Fibroblast of villous mesenchyme (primary cell): ENCODE results near the gene KLK8. TPM values are rescaled to one million over a fixed set of nuclear protein-coding genes. Genes with fewer than 3 reads are reported as not detected.

Source experiments
- DNase-seq: peaks from one replicate; pipeline ENCODE4 v3.0.0-alpha.2; 2010; ENCODE audit warnings: low read depth
- H3K4me3 ChIP-seq: 2 replicates; pipeline ENCODE4 v1.5.1; 2011; ENCODE audit warnings: low read depth, mild to moderate bottlenecking, low read length
- total RNA-seq: library from RNA; depleted of rRNA; stranded (reverse); fragments of >200 nt; gene quantifications from 2 replicates; pipeline ENCODE4 v1.2.3, GENCODE V29; 2012
- TF ChIP-seq, protein P1 (sequence below): IDR thresholded peaks from 2 replicates; pipeline ENCODE4 v1.5.1; 2012; ENCODE audit warnings: low read depth, mild to moderate bottlenecking, low read length; ENCODE audit not compliant: insufficient read depth

Gene KLK8
- total RNA-seq, 1 donor: not detected

DNA sequence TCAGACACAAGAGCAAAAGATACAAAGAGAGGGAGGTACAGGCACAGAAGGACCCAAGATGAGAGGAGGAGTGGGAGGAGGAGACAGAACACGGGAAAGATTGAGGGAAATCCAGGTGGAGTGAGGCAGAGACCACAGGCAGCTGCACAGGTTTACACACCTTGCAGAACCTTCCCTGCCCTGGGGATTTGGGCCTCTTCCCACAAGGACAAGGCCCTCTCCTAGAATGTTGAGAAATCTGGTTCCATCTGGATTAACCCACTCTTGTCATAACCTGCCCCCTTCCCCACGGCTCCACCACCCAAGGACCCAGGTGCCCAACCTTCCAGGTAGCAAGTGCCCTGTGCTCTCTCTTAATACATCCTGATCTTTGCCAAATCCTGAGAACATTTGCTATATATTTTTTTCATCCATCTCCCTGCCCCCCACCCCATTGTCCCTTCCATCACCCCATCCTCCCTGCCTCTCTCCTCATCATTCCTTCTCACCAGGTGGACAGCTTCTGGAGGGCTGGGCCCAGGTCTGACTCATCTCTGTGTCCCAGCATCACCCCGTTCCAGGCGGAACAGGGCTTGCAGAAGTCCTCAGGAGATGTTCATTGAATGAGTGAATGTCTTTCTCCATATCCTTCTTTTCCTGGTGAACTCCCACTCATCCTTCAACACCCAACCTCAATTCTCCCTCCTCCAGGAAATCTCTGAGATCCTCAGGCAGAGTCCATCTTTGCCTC, 8.8 kb upstream of the KLK8 start:
- H3K4me3 ChIP-seq: no peak overlapping the region
- no peak for DNase-seq
- TF ChIP-seq, protein P1, sequence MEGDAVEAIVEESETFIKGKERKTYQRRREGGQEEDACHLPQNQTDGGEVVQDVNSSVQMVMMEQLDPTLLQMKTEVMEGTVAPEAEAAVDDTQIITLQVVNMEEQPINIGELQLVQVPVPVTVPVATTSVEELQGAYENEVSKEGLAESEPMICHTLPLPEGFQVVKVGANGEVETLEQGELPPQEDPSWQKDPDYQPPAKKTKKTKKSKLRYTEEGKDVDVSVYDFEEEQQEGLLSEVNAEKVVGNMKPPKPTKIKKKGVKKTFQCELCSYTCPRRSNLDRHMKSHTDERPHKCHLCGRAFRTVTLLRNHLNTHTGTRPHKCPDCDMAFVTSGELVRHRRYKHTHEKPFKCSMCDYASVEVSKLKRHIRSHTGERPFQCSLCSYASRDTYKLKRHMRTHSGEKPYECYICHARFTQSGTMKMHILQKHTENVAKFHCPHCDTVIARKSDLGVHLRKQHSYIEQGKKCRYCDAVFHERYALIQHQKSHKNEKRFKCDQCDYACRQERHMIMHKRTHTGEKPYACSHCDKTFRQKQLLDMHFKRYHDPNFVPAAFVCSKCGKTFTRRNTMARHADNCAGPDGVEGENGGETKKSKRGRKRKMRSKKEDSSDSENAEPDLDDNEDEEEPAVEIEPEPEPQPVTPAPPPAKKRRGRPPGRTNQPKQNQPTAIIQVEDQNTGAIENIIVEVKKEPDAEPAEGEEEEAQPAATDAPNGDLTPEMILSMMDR: no peak

DNA sequence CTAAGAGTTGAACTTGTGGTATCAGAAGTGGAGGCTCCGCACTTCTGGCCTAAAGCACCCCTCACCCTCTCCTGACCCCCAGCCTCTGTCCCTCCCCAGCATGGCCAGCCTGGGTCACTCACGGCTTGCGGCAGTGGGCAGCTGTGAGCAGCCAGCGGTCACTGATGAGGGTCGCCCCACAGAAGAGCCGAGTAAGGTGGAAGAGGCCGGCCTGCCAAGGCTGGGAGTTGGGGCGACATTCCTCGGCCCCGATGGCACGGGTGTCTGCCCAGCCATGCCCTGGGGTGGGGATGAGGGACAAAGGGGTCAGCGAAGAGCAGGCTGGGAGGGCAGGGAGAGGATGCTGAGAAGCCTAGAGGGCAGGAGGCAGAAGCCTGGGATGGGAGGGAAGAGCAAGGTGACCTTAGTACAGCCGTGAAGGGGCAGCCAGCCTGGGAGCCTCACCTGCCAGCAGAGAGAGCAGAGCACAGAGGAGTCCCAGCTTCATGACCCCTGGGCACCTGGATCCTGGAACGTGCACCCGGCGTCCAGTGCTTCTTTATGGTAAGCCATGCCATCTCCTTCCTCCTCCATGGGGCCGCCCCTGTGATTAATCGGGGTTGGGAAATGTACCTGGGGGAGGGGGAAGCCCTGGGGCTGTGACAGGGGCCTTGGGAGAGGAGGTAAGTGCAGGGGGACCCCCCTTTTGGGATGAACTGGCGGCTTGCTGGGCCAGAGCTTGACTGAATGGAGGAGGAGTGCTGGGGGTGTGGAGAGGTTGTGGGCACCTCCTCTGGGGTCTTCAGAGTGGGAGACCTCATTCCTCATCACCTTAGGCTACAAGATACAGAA, 7.9 kb upstream of the KLK8 start:
- no peak for DNase-seq
- no peak overlapping the region for H3K4me3 ChIP-seq
- TF ChIP-seq, protein P1: no peak

GRCh38 chr19:51007488-51007887, 6.1 kb upstream of the KLK8 start:
- no peak overlapping the region for H3K4me3 ChIP-seq
- DNase-seq: no peak
- TF ChIP-seq, protein P1: no peak

GRCh38 chr19:51006406-51006805, 5.0 kb upstream of the KLK8 start:
- DNase-seq: no peak
- no peak overlapping the region for H3K4me3 ChIP-seq
- TF ChIP-seq, protein P1: no peak

GRCh38 chr19:51005248-51005647, 3.8 kb upstream of the KLK8 start:
- TF ChIP-seq, protein P1: no peak
- no peak for DNase-seq
- H3K4me3 ChIP-seq: no peak overlapping the region

- H3K4me3 ChIP-seq: no peak overlapping the region
- DNase-seq: no peak
- TF ChIP-seq, protein P1: no peak
These were observed 1.9 kb upstream of the KLK8 start for GRCh38 chr19:51003316-51003715.
